NCI-H1105 (cell line): ENCODE results near the gene SPDYE2B.
"Not testable (repeated sequence)": the region's sequence is repeated elsewhere in the genome, so short reads cannot be mapped to it uniquely, and the experiment has no call there.

Source experiments
- DNase-seq: peaks from one replicate; lab custom pipeline; 2025; lab: John Stamatoyannopoulos, UW

SPDYE2B gene

GRCh38 chr7:102642691-102643090 lies 7.4 kb upstream of the SPDYE2B start, which contains the start of gene UPK3BL1:
TSS of gene UPK3BL1 (minus strand) at chr7:102642791. CDS start at chr7:102642741, 50 bp downstream.
- not testable (repeated sequence) for DNase-seq

- DNase-seq = not testable (repeated sequence)
Measured at GRCh38 chr7:102643404-102643803, 6.7 kb upstream of the SPDYE2B start.

GRCh38 chr7:102647813-102648212 lies 2.3 kb upstream of the SPDYE2B start:
- not testable (repeated sequence) for DNase-seq

GRCh38 chr7:102664765-102665164 lies 14.6 kb downstream of the SPDYE2B start:
- DNase-seq = not testable (repeated sequence)

- not testable (repeated sequence) for DNase-seq
Measured at GRCh38 chr7:102666850-102667249, 16.7 kb downstream of the SPDYE2B start.

GRCh38 chr7:102667523-102667922 lies 17.4 kb downstream of the SPDYE2B start:
- DNase-seq = not testable (repeated sequence)

GRCh38 chr7:102671166-102671955 lies 21.2 kb downstream of the SPDYE2B start, which contains the start of gene POLR2J2:
TSS of gene POLR2J2 (minus strand) at chr7:102671663. CDS start at chr7:102671601, 62 bp downstream.
- not testable (repeated sequence) for DNase-seq

GRCh38 chr7:102671956-102672307 lies 21.8 kb downstream of the SPDYE2B start:
- not testable (repeated sequence) for DNase-seq

GRCh38 chr7:102673447-102674067 lies 23.4 kb downstream of the SPDYE2B start:
- not testable (repeated sequence) for DNase-seq

GRCh38 chr7:102675545-102675944 lies 25.4 kb downstream of the SPDYE2B start:
- not testable (repeated sequence) for DNase-seq

GRCh38 chr7:102680780-102681179 lies 30.7 kb downstream of the SPDYE2B start:
- DNase-seq = not testable (repeated sequence)

GRCh38 chr7:102682560-102682959 lies 32.4 kb downstream of the SPDYE2B start:
- DNase-seq = not testable (repeated sequence)

- DNase-seq = not testable (repeated sequence)
Measured at GRCh38 chr7:102688299-102689036, 38.3 kb downstream of the SPDYE2B start.

- DNase-seq = not testable (repeated sequence)
Measured at GRCh38 chr7:102689436-102690282, 39.5 kb downstream of the SPDYE2B start.

GRCh38 chr7:102690602-102691001 lies 40.5 kb downstream of the SPDYE2B start:
- DNase-seq = not testable (repeated sequence)

- not testable (repeated sequence) for DNase-seq
Measured at GRCh38 chr7:102694008-102694407, 43.9 kb downstream of the SPDYE2B start.

- not testable (repeated sequence) for DNase-seq
Measured at GRCh38 chr7:102695033-102695552, 45.0 kb downstream of the SPDYE2B start.

GRCh38 chr7:102696009-102696408 lies 45.9 kb downstream of the SPDYE2B start:
- not testable (repeated sequence) for DNase-seq

- not testable (repeated sequence) for DNase-seq
Measured at GRCh38 chr7:102697642-102698512, 47.8 kb downstream of the SPDYE2B start.
